Stomach (tissue), 19 donors: ENCODE data around the gene GPR37. TPM values are rescaled to one million over a fixed set of nuclear protein-coding genes. Genes with fewer than 3 reads are reported as not detected.
A peak's percentile ranks its signal among the peaks of the same experiment; 100 is the strongest.

ENCODE experiments used
- DNase-seq, 2 donors: peaks; one replicate each; pipeline versions ENCODE4 v3.0.0 to v3.0.0-alpha.2; 2013 to 2019
- H3K27ac ChIP-seq, 5 donors: fragments of 200-600 bp in 4 of 5; sonication (generic) in 4 of 5; one replicate each; pipeline ENCODE4 v1.5.1; 2013 to 2019; ENCODE audit warnings: mild to moderate bottlenecking in 1 of 5, moderate library complexity in 1 of 5
- H3K27me3 ChIP-seq, 3 donors: fragments of 200-600 bp; sonication (generic); one replicate each; pipeline ENCODE4 v1.5.1; 2017 to 2019; ENCODE audit warnings: mixed run types in 1 of 3
- H3K36me3 ChIP-seq, 4 donors: fragments of 200-600 bp; sonication (generic); 1 replicate in 3 of 4; 2 replicates in 1 of 4; pipeline ENCODE4 v1.5.1; 2016 to 2019
- H3K4me1 ChIP-seq, 4 donors: fragments of 200-600 bp; sonication (generic); one replicate each; pipeline ENCODE4 v1.5.1; 2016 to 2019
- H3K4me3 ChIP-seq, 4 donors: fragments of 200-600 bp; sonication (generic) in 3 of 4; one replicate each; pipeline ENCODE4 v1.5.1; 2016 to 2019; ENCODE audit warnings: mild to moderate bottlenecking in 1 of 4
- H3K9me3 ChIP-seq, 4 donors: fragments of 200-600 bp; sonication (generic); one replicate each; pipeline ENCODE4 v1.5.1; 2016 to 2019
- CTCF ChIP-seq, 7 experiments: fragments of 450-650 bp in 4 of 7; fragments of 200-600 bp in 3 of 7; sonication (generic) in 3 of 7; IDR thresholded peaks; one replicate each; pipeline ENCODE4 v1.5.1; 2016 to 2019; ENCODE audit warnings: antibody characterized with exemption in 7 of 7, control low read depth in 2 of 7, mild to moderate bottlenecking in 1 of 7
- EP300 ChIP-seq: sonication (generic); formaldehyde crosslinking; IDR thresholded peaks from one replicate; pipeline ENCODE4 v1.6.1; 2017; ENCODE audit warnings: antibody characterized with exemption
- POLR2A ChIP-seq, 4 donors: fragments of 450-650 bp; IDR thresholded peaks; one replicate each; pipeline ENCODE4 v1.6.1; 2016; ENCODE audit warnings: antibody characterized with exemption in 4 of 4, control low read depth in 2 of 4, mild to moderate bottlenecking in 1 of 4, moderate library complexity in 1 of 4
- POLR2AphosphoS5 ChIP-seq, 3 donors: sonication (generic); formaldehyde crosslinking; IDR thresholded peaks; one replicate each; pipeline ENCODE4 v1.6.1; 2016; ENCODE audit warnings: antibody characterized with exemption in 3 of 3
- WGBS, 5 donors: extraction: QIAGEN DNeasy Blood & Tissue Kit in 3 of 5; methylation state at CpG; one replicate each; pipeline versions ENCODE4 v1.1.5 to v1.1.7; 2013 to 2018; 5-methylcytosine and 5-hydroxymethylcytosine counted together
- intact Hi-C: fragments of 100-400 bp; cut with DNase I; formaldehyde crosslinking; loops from one replicate; pipeline ENCODE4 v1.15.1; 2023; ENCODE audit warnings: low total_unique reads
- long read RNA-seq, 10 donors: transcript quantifications; one replicate each; lab custom pipeline, GENCODE V29; 2026
- polyA plus RNA-seq, 3 donors: library from polyadenylated mRNA; stranded (reverse); fragments of 200-250 nt; gene quantifications; one replicate each; pipeline ENCODE4 v1.2.3, GENCODE V29; 2013
- total RNA-seq, 5 donors: library from RNA; depleted of rRNA; stranded (reverse); fragments of >200 nt; gene quantifications; one replicate each; pipeline versions ENCODE4 v1.1.0 to v1.2.3, GENCODE V29; 2014 to 2016
- donor health status: healthy with polysubstance abuse.
- donor health status: Bipolar disorder and iron deficiency.
- donor health status: healthy.

Gene GPR37
- total RNA-seq (1 to 10 TPM in 2 of 5 donors, under 1 TPM in 1, not detected in 2; under 0.01 to 9.2 (median 3.6) TPM), polyA plus RNA-seq (under 1 TPM; 0.15 to 0.73 (median 0.31) TPM)
- long read RNA-seq, donor 1, partial matches to known transcripts, result 0 of 2 reads
- long read RNA-seq, donor 1, other reads (novel, unspliced or antisense), result 0 of 2 reads
- long read RNA-seq, donor 2, result 0 reads
- long read RNA-seq, donor 3, result 0 reads
- long read RNA-seq, donor 4, partial matches to known transcripts, result 0 of 3 reads
- long read RNA-seq, donor 4, other reads (novel, unspliced or antisense), result 0 of 3 reads
- long read RNA-seq, donor 5, partial matches to known transcripts, result 0 of 1 reads
- long read RNA-seq, donor 5, other reads (novel, unspliced or antisense), result 0 of 1 reads
- long read RNA-seq, donor 6, transcript GPR37-201 (2 exons, 3,021 nt), result major isoform, 7 of 7 reads
- long read RNA-seq, donor 6, partial matches to known transcripts, result 0 of 7 reads
- long read RNA-seq, donor 6, other reads (novel, unspliced or antisense), result 0 of 7 reads
- long read RNA-seq, donor 7, partial matches to known transcripts, result 5 of 9 reads
- long read RNA-seq, donor 7, other reads (novel, unspliced or antisense), result 0 of 9 reads
- long read RNA-seq, donor 8, partial matches to known transcripts, result 0 of 3 reads
- long read RNA-seq, donor 8, other reads (novel, unspliced or antisense), result 0 of 3 reads
- long read RNA-seq, donor 9, partial matches to known transcripts, result 0 of 2 reads
- long read RNA-seq, donor 9, other reads (novel, unspliced or antisense), result 0 of 2 reads
- long read RNA-seq, donor 10, result 0 reads

GRCh38 chr7:124765401-124766352 is at the start of gene GPR37:
Gene GPR37 (minus strand): TSS chr7:124765792. CDS start chr7:124764976, 816 bp downstream.
- TF ChIP-seq POLR2AphosphoS5 (IDR thresholded peaks at IDR 0.05), result peak in 1 of 3 donors; percentile 48
- TF ChIP-seq EP300, result no peak
- TF ChIP-seq POLR2A (IDR thresholded peaks at IDR 0.05), result no peak
- intact Hi-C loops, result no loop called here
- WGBS, 5 donors, result 1 to 2% (median 2%) methylated on average over 37 to 81 of the region's 81 CpGs
- DNase-seq, result peak; percentile 48 to 87
- Histone ChIP-seq H3K36me3 (no peaks in the 10 kb centered on the region), H3K4me1 (peaks cover 9 to 28% (median 26%) of the 10 kb centered on the region in 4 donors), H3K27ac (peak within 1 kb of the TSS in 4 of 5 donors; percentile 17 to 77 (median 31)), H3K4me3 (peak within 1 kb of the TSS; percentile 59 to 70 (median 62)), H3K27me3 (peaks cover 0 to 39% (median 20%) of the 10 kb centered on the region in 3 donors), H3K9me3 (no peaks in the 10 kb centered on the region)

- WGBS, 5 donors, result 74 to 87% (median 78%) methylated on average over 2 of the region's 2 CpGs
- intact Hi-C loops, result no loop called here
- Histone ChIP-seq H3K27ac (no peak overlapping the region), H3K4me1 (no peaks in the 10 kb centered on the region), H3K27me3 (no peaks in the 10 kb centered on the region), H3K4me3 (no peak overlapping the region), H3K9me3 (peaks cover 0 to 5% (median 2%) of the 10 kb centered on the region in 4 donors), H3K36me3 (no peaks in the 10 kb centered on the region)
- TF ChIP-seq EP300 (no peak), CTCF (IDR thresholded peaks at IDR 0.05) (no peak), POLR2AphosphoS5 (IDR thresholded peaks at IDR 0.05) (no peak), POLR2A (IDR thresholded peaks at IDR 0.05) (no peak)
- DNase-seq, result no peak
These were observed 48.6 kb upstream of the GPR37 start for GRCh38 chr7:124813994-124814798.

- WGBS, 5 donors, result 80 to 90% (median 81%) methylated on average over 2 of the region's 2 CpGs
- TF ChIP-seq EP300 (no peak), POLR2AphosphoS5 (IDR thresholded peaks at IDR 0.05) (no peak), POLR2A (IDR thresholded peaks at IDR 0.05) (no peak), CTCF (IDR thresholded peaks at IDR 0.05) (no peak)
These were observed 47.2 kb upstream of the GPR37 start for GRCh38 chr7:124812764-124813163.

GRCh38 chr7:124811341-124811740 is 45.7 kb upstream of the GPR37 start:
- H3K9me3 ChIP-seq, result no peaks in the 10 kb centered on the region
- no peak for DNase-seq
- no peaks in the 10 kb centered on the region for H3K4me1 ChIP-seq
- H3K27me3 ChIP-seq, result no peaks in the 10 kb centered on the region
- H3K36me3 ChIP-seq, result no peaks in the 10 kb centered on the region
- intact Hi-C loops, result no loop called here
- H3K27ac ChIP-seq, result no peak overlapping the region
- no peak overlapping the region for H3K4me3 ChIP-seq
- no peak for TF ChIP-seq POLR2AphosphoS5 (IDR thresholded peaks at IDR 0.05)
- no peak for TF ChIP-seq EP300
- no peak for TF ChIP-seq CTCF (IDR thresholded peaks at IDR 0.05)
- TF ChIP-seq POLR2A (IDR thresholded peaks at IDR 0.05), result no peak
- 86 to 100% (median 92%) methylated on average over 1 of the region's 1 CpG for WGBS, 5 donors

More at GRCh38 chr7:124812764-124813163, 47.2 kb upstream of the GPR37 start:
- Histone ChIP-seq H3K36me3 (no peaks in the 10 kb centered on the region), H3K27me3 (no peaks in the 10 kb centered on the region), H3K9me3 (no peaks in the 10 kb centered on the region), H3K4me1 (no peaks in the 10 kb centered on the region), H3K27ac (no peak overlapping the region), H3K4me3 (no peak overlapping the region)
- DNase-seq, result no peak
- intact Hi-C loops, result no loop called here
